GM12801 (cell line): ENCODE results near the gene UBTD1.

ENCODE experiments used
- TF ChIP-seq, protein P1 (sequence below): IDR thresholded peaks from one replicate; pipeline ENCODE4 v1.5.1; 2011; ENCODE audit warnings: control low read depth; ENCODE audit not compliant: insufficient read length; ENCODE audit errors: extremely low read depth

Gene UBTD1

DNA sequence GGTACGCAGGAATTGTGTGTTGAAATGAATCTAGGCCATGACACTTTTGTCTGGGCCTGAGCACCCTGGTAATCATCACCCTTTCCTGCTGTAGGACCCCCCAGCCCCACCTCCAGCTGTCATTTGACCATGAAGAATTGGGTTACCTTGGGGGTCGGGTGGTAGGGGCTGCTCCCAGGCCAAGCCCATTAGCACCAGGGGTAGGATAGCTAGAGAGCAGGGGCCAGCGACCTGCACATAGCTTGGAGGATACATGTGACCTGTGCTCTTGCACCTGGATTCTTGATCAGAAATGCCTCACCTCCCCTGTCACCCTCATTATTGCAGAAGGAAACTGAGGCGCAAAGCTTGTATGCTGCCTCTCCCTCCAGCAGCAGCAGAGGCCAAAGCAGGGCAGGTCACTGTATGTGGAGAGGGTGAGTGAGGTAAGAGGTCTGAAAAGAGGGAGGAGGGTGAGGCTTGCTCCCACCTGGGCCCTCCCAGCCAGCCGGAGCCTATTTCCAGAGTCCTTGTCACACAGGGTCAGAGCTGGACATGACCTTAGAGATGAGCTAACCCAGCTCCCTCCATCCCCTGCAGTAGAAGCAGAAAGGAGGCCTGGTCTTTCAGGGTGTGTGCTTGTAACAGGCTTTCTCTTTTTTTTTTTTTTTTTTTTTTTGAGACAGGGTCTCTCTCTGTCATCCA lies 38.6 kb downstream of the UBTD1 start:
- TF ChIP-seq, protein P1, sequence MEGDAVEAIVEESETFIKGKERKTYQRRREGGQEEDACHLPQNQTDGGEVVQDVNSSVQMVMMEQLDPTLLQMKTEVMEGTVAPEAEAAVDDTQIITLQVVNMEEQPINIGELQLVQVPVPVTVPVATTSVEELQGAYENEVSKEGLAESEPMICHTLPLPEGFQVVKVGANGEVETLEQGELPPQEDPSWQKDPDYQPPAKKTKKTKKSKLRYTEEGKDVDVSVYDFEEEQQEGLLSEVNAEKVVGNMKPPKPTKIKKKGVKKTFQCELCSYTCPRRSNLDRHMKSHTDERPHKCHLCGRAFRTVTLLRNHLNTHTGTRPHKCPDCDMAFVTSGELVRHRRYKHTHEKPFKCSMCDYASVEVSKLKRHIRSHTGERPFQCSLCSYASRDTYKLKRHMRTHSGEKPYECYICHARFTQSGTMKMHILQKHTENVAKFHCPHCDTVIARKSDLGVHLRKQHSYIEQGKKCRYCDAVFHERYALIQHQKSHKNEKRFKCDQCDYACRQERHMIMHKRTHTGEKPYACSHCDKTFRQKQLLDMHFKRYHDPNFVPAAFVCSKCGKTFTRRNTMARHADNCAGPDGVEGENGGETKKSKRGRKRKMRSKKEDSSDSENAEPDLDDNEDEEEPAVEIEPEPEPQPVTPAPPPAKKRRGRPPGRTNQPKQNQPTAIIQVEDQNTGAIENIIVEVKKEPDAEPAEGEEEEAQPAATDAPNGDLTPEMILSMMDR, result no peak

DNA sequence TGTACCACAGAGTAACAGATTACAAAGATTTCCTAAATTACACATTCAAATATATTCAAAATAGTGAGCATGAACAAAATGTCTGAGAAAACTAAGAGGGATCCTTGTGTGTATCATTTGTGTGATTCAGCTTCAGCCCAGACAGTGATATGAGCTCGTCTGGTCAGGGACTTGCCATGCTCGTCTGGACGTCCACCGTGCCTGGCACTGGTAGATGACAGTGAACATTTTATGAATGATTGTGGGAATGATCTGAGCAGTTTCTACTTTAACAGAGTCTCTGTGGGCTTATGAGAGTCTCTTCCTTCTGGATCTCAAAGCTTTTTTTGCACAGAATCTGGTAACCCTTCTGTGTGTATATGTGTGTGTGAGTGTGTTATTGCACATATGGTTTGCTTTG lies 39.7 kb downstream of the UBTD1 start:
- TF ChIP-seq, protein P1, result no peak

DNA sequence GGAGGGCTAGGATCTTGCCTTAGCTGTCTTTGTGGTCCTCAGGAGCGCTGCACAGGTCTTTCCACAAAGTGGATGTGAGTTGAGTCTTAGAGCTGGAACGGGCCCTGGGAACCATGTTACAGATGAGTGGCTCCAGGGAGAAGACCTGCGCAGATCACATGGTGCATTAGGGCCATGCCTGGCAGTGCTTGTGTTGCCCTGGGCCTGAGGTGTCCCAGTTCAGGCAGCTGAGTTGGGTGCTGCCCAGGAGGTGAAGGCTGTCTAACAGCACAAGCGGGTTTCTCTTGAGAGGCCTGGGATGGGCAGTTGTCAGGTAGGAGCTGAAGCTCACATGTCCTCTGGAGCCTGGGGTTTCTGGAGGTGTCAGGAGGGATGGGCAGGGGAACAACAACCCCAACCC lies 40.1 kb downstream of the UBTD1 start:
- TF ChIP-seq, protein P1, result no peak

DNA sequence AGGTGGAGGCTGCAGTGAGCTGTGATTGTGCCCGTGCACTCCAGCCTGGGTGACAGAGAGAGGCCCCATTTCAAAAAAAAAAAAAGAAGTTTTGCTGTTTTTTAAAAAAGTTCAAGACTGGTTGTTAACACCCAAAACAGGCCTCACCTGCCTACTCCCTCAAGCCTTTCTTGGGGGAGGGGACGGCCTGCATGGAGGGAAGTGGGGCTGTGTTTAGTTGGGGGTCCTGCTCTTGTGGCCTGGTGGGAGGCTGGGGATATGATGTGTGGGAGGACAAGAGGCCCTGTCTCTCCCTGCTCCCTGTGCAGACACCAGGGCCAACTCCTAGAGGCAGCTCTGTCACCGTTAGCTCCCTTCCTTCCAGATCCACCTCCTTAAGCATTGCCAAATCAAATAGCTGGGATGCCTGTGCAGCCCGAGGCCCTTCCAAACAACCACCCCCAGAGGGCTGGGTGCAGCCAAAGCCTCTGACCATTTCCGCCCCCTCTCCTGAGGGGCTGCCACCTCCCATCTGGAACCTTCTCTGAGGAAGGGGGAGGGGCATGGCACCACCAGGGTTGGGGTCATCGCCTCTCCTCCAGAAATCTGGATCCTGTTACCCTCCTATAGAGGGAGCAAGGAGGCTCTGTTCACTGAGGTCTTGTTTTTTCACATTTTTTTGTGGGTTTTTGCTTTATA lies 40.9 kb downstream of the UBTD1 start:
- TF ChIP-seq, protein P1, result no peak

DNA sequence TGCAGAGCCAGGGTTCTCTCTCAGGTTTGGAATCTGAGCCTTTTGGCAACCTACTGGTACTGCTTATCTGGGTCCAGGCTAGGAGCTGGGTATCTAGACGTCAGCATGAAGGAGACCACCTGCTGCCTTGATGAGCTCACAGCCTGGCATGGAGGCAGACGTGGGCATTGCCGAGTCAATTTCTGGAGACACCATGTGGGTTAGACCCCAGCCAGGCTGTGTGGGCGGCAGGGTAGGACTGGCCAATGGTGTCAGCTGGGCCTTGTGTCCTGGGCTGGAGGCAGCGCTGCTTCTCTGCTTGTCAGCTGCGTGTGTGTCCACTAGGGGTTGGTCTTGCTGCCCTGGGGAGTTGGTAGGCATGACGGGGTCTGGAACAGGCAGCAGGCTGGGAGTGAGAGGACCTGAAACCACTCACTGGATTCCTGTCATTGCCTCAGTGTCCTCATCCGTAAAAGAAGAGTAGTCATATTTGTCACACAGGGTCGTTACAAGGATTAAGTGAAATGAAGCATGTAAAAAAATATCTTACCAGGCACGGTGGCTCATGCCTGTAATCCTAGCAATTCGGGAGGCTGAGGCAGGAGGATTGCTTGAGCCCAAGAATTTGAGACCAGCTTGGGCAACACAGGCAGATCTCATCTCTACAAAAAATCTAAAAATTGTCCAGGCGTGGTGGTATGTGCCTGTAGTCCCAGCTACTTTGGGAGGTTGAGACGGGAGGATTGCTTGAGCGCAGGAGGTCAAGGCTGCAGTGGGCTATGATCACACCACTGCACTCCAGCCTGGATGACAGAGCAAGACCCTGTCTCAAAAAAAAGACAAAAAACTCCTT lies 42.2 kb downstream of the UBTD1 start:
- TF ChIP-seq, protein P1, result no peak

DNA sequence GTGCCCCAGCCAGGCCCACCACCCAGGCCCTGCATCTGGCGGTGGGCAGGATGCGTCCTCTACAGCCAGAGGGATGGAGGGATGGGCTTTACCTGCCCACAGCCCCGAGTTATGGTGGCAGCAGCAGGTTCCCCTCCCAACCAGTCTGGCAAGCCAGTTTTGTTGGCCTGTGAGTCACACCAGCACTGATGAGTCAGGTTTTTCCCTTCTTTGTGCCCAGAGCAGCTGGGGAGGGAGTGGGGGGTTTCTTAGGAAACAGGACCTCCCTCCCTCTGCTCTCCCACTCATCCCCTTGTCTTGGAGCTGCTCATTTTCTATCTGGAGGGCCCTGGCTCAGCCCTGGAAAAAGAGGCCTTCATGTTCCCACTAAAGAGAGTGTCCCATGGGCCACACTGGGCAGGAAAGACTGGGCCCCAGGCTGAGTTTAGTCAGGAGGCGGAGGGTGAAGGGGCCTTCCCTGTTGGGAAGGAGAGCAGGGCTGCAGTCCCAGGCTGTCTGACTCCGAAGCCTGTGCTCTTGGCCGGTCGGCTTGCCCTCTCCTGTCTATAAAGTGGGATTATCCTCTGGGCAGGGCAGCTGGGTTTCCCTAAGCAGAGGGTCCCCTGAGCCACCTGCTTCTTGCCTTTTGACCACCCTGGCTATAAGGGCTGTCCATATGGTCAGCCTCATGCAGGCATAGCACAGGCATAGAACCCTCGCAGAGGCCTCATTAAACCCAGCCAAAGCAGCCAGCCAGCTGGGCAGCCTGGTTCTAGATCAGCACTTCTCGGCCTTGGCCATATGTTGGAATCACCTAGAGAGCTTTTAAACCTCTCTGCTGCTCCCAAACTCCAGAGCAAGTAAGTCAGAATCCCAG lies 43.7 kb downstream of the UBTD1 start:
- TF ChIP-seq, protein P1, result no peak
